Activated naive CD4-positive, alpha-beta T cell treated with anti-CD3 and anti-CD28 coated beads, Interleukin-2, amount 50 U/mL, for 72 hours (primary cell): ENCODE data around the gene GAS2. TPM values are rescaled to one million over a fixed set of nuclear protein-coding genes. Genes with fewer than 3 reads are reported as not detected.

Experiments used
- ATAC-seq, 2 donors: fragments of 150-1000 bp; cut with Tn5 transposase; 2 replicates each; pipeline ENCODE4 v1.10.0; 2021; ENCODE audit warnings: mild to moderate bottlenecking in 2 of 2, moderate library complexity in 2 of 2
- DNase-seq, 2 donors: peaks; one replicate each; pipeline ENCODE4 v3.0.0; 2021 to 2022; ENCODE audit warnings: low spot score in 2 of 2
- H3K27ac Mint-ChIP-seq, 2 donors: one replicate each; pipeline ENCODE4 v1.8.0; 2022; ENCODE audit warnings: mild to moderate bottlenecking in 2 of 2, mixed read lengths in 2 of 2
- H3K36me3 Mint-ChIP-seq, 2 donors: one replicate each; pipeline ENCODE4 v1.8.0; 2022; ENCODE audit warnings: mixed read lengths in 2 of 2
- H3K9me3 Mint-ChIP-seq, 2 donors: one replicate each; pipeline ENCODE4 v1.8.0; 2022; ENCODE audit warnings: mixed read lengths in 2 of 2
- total RNA-seq, 2 donors: library from RNA; stranded (reverse); gene quantifications; one replicate each; pipeline ENCODE4 v1.2.3, GENCODE V29; 2022

The GAS2 gene
- total RNA-seq, 2 donors from 2014 or later = 2.0 to 3.2 TPM

- H3K36me3 Mint-ChIP-seq = peaks cover 0 to 7% of the 10 kb centered on the region in 2 donors
- H3K9me3 Mint-ChIP-seq = no peaks in the 10 kb centered on the region
- no peak overlapping the region for H3K27ac Mint-ChIP-seq
- ATAC-seq = peak; percentile 57 to 79
- peak in 1 of 2 donors; percentile 32 for DNase-seq
These were observed 453 bp downstream of the GAS2 start for GRCh38 chr11:22666688-22667439.

GRCh38 chr11:22668005-22668796 lies 1.8 kb downstream of the GAS2 start:
- Mint-ChIP-seq H3K27ac (no peak overlapping the region), H3K9me3 (no peaks in the 10 kb centered on the region), H3K36me3 (peaks cover 0 to 7% of the 10 kb centered on the region in 2 donors)
- ATAC-seq (no peak), DNase-seq (no peak)

GRCh38 chr11:22669368-22669767 lies 3.0 kb downstream of the GAS2 start:
- H3K36me3 Mint-ChIP-seq = peaks cover 0 to 7% of the 10 kb centered on the region in 2 donors
- ATAC-seq (no peak), DNase-seq (no peak)
- H3K9me3 Mint-ChIP-seq = no peaks in the 10 kb centered on the region
- no peak overlapping the region for H3K27ac Mint-ChIP-seq

- ATAC-seq (peak in 1 of 2 donors; percentile 67), DNase-seq (no peak)
- H3K36me3 Mint-ChIP-seq = peaks cover 0 to 7% of the 10 kb centered on the region in 2 donors
- no peaks in the 10 kb centered on the region for H3K9me3 Mint-ChIP-seq
- no peak overlapping the region for H3K27ac Mint-ChIP-seq
These were observed 4.4 kb downstream of the GAS2 start for GRCh38 chr11:22670830-22671229.

GRCh38 chr11:22671751-22672150 lies 5.3 kb downstream of the GAS2 start:
- DNase-seq = no peak
- no peak for ATAC-seq
- no peak overlapping the region for H3K27ac Mint-ChIP-seq
- H3K9me3 Mint-ChIP-seq = no peaks in the 10 kb centered on the region
- H3K36me3 Mint-ChIP-seq = no peaks in the 10 kb centered on the region

- no peaks in the 10 kb centered on the region for H3K36me3 Mint-ChIP-seq
- H3K27ac Mint-ChIP-seq = no peak overlapping the region
- DNase-seq = no peak
- H3K9me3 Mint-ChIP-seq = no peaks in the 10 kb centered on the region
- no peak for ATAC-seq
These were observed 8.3 kb downstream of the GAS2 start for GRCh38 chr11:22674470-22675439.

GRCh38 chr11:22677153-22677903 lies 10.9 kb downstream of the GAS2 start:
- H3K27ac Mint-ChIP-seq = no peak overlapping the region
- DNase-seq (no peak), ATAC-seq (no peak)
- no peaks in the 10 kb centered on the region for H3K36me3 Mint-ChIP-seq
- H3K9me3 Mint-ChIP-seq = no peaks in the 10 kb centered on the region

- no peak for DNase-seq
- H3K27ac Mint-ChIP-seq = no peak overlapping the region
- ATAC-seq = no peak
These were observed 14.2 kb downstream of the GAS2 start for GRCh38 chr11:22680628-22681027.

GRCh38 chr11:22681281-22681812 lies 14.9 kb downstream of the GAS2 start:
- ATAC-seq = no peak
- no peak overlapping the region for H3K27ac Mint-ChIP-seq
- DNase-seq = no peak
- no peaks in the 10 kb centered on the region for H3K9me3 Mint-ChIP-seq
- H3K36me3 Mint-ChIP-seq = no peaks in the 10 kb centered on the region

More at GRCh38 chr11:22680628-22681027, 14.2 kb downstream of the GAS2 start:
- Mint-ChIP-seq H3K9me3 (no peaks in the 10 kb centered on the region), H3K36me3 (no peaks in the 10 kb centered on the region)

- Mint-ChIP-seq H3K36me3 (no peaks in the 10 kb centered on the region), H3K9me3 (no peaks in the 10 kb centered on the region), H3K27ac (no peak overlapping the region)
- ATAC-seq = no peak
- DNase-seq = no peak
These were observed 17.7 kb downstream of the GAS2 start for GRCh38 chr11:22684082-22684481.

GRCh38 chr11:22685111-22685510 lies 18.7 kb downstream of the GAS2 start:
- Mint-ChIP-seq H3K9me3 (no peaks in the 10 kb centered on the region), H3K27ac (no peak overlapping the region), H3K36me3 (no peaks in the 10 kb centered on the region)
- no peak for DNase-seq
- ATAC-seq = no peak

GRCh38 chr11:22688914-22689313 lies 22.5 kb downstream of the GAS2 start:
- no peak for DNase-seq
- no peak overlapping the region for H3K27ac Mint-ChIP-seq
- no peaks in the 10 kb centered on the region for H3K36me3 Mint-ChIP-seq
- ATAC-seq = no peak
- H3K9me3 Mint-ChIP-seq = no peaks in the 10 kb centered on the region

- no peak for DNase-seq
- H3K27ac Mint-ChIP-seq = peak overlapping the region in 1 of 2 donors; percentile 38
- no peak for ATAC-seq
- no peaks in the 10 kb centered on the region for H3K9me3 Mint-ChIP-seq
- no peaks in the 10 kb centered on the region for H3K36me3 Mint-ChIP-seq
These were observed 23.8 kb downstream of the GAS2 start for GRCh38 chr11:22690257-22690656.

- Mint-ChIP-seq H3K9me3 (no peaks in the 10 kb centered on the region), H3K36me3 (no peaks in the 10 kb centered on the region), H3K27ac (peak overlapping the region in 1 of 2 donors; percentile 38)
- no peak for DNase-seq
- ATAC-seq = peak; percentile 39 to 58
These were observed 24.5 kb downstream of the GAS2 start for GRCh38 chr11:22690871-22691270.

GRCh38 chr11:22699388-22699787 lies 33.0 kb downstream of the GAS2 start:
- Mint-ChIP-seq H3K27ac (no peak overlapping the region), H3K36me3 (no peaks in the 10 kb centered on the region), H3K9me3 (no peaks in the 10 kb centered on the region)
- DNase-seq = no peak
- ATAC-seq = peak; percentile 30 to 83

GRCh38 chr11:22702031-22702430 lies 35.6 kb downstream of the GAS2 start:
- Mint-ChIP-seq H3K36me3 (peaks cover 0 to 2% of the 10 kb centered on the region in 2 donors), H3K27ac (peak overlapping the region in 1 of 2 donors; percentile 83), H3K9me3 (peaks cover 0 to 9% of the 10 kb centered on the region in 2 donors)
- ATAC-seq (no peak), DNase-seq (no peak)
